Stimulated activated naive CD4-positive, alpha-beta T cell (primary cell): ENCODE data around the gene ANAPC5.
"Not testable (repeated sequence)": the region's sequence is repeated elsewhere in the genome, so short reads cannot be mapped to it uniquely, and the experiment has no call there.

ENCODE experiments used
- DNase-seq, 6 experiments: peaks; one replicate each; lab custom pipeline; 2025; lab: John Stamatoyannopoulos, UW

ANAPC5 gene, protein sequence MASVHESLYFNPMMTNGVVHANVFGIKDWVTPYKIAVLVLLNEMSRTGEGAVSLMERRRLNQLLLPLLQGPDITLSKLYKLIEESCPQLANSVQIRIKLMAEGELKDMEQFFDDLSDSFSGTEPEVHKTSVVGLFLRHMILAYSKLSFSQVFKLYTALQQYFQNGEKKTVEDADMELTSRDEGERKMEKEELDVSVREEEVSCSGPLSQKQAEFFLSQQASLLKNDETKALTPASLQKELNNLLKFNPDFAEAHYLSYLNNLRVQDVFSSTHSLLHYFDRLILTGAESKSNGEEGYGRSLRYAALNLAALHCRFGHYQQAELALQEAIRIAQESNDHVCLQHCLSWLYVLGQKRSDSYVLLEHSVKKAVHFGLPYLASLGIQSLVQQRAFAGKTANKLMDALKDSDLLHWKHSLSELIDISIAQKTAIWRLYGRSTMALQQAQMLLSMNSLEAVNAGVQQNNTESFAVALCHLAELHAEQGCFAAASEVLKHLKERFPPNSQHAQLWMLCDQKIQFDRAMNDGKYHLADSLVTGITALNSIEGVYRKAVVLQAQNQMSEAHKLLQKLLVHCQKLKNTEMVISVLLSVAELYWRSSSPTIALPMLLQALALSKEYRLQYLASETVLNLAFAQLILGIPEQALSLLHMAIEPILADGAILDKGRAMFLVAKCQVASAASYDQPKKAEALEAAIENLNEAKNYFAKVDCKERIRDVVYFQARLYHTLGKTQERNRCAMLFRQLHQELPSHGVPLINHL

DNA sequence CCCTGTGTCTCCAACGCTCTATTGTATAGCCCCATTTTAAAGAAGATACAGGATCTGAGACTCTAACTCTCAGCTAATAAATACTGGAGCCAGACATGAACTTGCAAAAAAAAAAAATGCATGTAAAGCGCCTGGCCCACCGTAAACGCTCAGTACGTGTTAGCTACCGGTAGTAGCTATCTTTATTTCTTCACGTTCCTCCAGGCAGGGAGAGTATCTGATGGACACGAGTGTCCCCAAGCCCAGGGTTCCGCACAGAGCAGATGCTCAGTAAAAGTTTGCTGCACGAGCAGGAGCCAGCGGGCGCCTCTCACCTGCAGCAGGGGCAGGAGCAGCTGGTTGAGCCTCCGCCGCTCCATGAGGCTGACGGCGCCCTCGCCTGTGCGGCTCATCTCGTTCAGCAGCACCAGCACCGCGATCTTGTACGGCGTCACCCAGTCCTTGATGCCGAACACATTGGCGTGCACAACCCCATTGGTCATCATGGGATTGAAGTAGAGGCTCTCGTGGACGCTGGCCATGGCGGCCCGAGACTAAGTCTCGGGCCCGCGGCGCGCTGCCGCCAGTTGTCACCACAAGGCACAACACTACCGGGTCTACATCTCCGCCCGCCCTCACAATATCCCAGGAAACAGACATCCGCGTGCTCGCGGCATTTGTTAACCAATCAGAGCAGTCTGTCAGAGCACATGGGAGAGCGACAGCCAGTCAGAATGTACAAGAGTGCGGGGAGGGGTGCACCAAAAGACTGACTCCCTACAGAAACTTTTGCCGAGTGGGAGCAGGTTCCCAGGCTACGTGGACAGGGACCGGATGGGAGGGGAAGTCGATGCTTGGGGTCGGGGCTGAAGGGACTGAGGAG lies at the start of gene ANAPC5:
TSS of gene ANAPC5 (minus strand) at position 592 of the 862 bp plus-strand sequence. CDS start at position 521, 71 bp downstream.
- DNase-seq: peak; percentile 79 to 89 (median 86)

- peak; percentile 35 to 84 (median 70) for DNase-seq
Measured at GRCh38 chr12:121400332-121401139, 48.3 kb upstream of the ANAPC5 start.

DNA sequence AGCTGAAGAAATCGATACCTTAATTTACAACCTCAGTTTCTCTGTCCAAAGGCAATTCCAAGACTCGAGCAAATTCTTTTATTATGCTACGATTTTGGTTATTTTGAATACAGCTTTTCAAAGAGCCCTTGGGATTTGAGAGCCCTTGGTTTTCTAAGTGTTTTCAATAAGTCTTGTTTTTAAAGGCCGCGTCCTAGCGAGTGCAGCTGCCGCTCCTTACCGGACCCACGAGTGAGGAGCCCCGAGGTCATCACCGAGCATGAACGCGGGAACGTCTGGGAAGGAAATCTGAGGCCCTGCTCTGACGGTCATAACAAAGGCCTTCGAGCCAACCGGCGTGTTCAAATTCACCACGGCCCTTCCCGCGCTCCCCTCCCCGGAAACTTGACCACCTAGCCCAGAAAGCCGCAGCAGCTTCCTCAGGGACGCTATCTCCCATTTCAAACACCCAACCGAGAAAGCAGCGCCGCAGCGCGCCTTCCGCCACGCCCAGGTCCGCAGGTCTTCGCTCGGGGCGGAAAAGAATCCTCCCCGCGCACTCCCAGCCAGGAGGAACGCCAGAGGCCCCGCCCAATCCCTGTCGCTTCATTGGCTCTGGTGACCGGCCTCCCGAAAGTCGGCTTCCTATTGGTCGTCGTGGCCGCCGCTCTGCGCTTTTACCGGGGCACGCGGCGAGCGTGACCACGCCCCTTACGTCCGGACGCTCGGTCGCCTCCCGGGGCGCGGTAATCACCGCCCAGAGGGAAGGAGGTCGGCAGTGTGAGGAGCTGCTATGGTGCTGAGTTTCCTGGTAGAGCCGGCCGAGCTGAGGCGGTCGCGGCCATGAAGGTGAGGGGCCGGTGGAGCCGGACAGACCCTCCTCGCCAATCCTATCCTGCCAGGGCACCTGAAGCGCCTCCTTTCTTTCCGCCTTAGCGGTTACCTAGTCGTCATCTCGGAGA lies 47.5 kb upstream of the ANAPC5 start, which contains the start of gene RNF34:
TSS of gene RNF34 (plus strand) at position 728 of the 941 bp plus-strand sequence. CDS start at position 823, 95 bp downstream.
- peak; percentile 93 to 97 (median 95) for DNase-seq

DNA sequence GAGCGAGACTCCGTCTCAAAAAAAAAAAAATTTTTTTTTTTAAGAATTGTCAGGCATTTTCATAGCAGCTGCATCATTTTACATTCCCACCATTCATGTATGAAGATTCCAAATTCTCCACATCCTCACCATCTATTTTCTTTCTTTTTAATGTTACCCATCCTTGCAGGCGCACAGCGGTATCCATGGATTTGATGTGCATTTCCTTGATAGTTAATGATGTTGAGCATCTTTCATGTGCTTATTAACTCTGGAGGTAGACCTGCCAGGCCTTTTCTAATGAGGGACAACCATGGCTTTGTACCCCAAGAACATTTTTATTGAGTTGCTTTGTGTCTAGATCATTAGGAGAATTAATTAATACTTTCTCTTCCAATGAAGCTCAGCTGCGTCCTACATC lies 46.1 kb upstream of the ANAPC5 start:
- no peak for DNase-seq

- DNase-seq: no peak
Measured at GRCh38 chr12:121397521-121397920, 45.3 kb upstream of the ANAPC5 start.

DNA sequence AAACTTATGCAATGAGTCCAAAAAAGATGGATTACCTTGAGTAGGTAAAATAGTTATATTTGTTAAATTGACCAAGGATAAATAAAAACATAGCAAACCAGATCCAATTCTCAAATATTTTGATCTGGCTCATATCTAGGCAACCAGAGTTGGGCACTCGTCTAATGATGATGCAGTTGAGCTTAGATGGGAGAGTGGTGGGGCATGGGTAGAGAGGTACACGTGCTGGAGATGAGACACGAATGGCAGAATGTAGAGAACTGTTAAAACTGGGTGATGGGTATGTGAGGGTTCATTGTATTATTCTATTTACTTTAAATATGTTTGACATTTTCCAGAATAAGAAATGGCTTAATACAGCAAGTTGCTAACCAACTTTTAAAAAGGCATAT lies 40.1 kb upstream of the ANAPC5 start:
- no peak for DNase-seq

- DNase-seq: peak in 2 of 6 experiments; percentile 2 to 6
Measured at GRCh38 chr12:121391619-121392324, 39.6 kb upstream of the ANAPC5 start.

- DNase-seq: no peak
Measured at GRCh38 chr12:121390856-121391255, 38.6 kb upstream of the ANAPC5 start.

DNA sequence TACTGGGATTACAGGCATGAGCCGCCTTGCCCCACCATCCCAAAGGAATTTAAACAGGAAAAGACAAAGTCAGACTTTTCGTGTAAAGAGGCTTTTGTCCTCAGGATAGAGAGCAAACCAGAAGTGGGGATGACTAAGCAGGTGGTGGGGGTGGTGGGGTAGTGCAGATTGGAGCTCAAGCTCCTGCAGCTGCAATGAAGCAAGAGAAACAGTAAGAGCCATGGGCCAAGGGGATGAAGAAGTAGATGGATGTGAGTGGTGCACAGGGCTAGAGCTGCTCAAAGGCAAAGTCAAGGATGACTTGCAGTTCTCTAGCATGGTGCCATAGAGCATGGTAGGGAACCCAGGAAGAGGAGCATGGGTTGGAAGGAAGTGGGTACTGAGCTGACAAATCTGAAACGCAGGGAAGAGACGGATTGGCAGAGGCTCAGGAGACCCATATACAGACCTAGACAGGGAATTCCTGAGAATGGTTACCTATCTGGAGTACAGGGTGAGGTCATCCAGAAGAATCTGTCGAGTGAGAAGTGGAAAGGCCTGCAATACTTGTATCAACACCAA lies 36.3 kb upstream of the ANAPC5 start:
- DNase-seq: no peak

- not testable (repeated sequence) for DNase-seq
Measured at GRCh38 chr12:121384891-121385290, 32.7 kb upstream of the ANAPC5 start.

DNA sequence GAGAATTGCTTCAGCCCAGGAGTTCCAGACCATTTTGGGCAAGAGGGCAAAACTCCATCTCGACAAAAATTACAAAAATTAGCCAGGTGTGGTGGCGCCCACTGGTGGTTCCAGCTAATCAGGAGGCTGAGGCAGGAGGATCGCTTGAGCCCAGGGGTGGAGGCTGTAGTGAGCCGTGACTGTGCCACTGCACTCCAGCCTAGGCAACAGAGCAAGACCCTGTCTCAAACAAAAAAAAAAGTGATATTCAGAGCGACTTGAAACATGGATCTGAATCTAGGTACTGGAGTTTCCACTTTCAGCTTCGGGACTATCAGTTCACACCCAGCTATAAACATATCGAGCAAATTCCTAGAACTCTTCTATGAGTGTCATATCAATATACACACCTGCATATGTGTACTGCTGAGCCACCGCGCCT lies 31.4 kb upstream of the ANAPC5 start:
- DNase-seq: no peak

DNA sequence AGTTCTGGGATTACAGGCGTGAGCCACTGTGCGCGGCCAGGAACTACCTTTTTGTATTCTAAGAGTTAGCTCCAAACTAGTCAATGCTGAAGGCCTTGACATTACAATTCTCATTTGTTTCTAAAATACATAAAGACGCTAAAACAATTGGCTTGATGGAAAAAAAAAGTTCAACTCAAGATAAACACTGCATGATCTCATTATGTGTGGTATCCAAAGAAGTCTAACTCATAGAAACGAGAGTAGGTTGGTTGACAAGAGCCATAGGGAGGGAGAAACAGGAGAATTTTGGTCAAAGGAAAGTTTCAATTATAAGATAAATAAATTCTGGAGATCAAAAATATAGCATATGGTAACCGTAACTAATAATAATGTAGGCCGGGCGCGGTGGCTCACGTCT lies 27.7 kb upstream of the ANAPC5 start:
- DNase-seq: no peak

- DNase-seq: no peak
Measured at GRCh38 chr12:121378736-121379135, 26.5 kb upstream of the ANAPC5 start.

GRCh38 chr12:121376754-121377697 lies 24.8 kb upstream of the ANAPC5 start:
- DNase-seq: no peak

GRCh38 chr12:121374945-121375584 lies 22.9 kb upstream of the ANAPC5 start:
- not testable (repeated sequence) for DNase-seq

GRCh38 chr12:121374336-121374735 lies 22.1 kb upstream of the ANAPC5 start:
- not testable (repeated sequence) for DNase-seq

- no peak for DNase-seq
Measured at GRCh38 chr12:121373755-121374154, 21.5 kb upstream of the ANAPC5 start.
